GM23338 (cell line): ENCODE data around the gene PCBP3. TPM values are rescaled to one million over a fixed set of nuclear protein-coding genes. Genes with fewer than 3 reads are reported as not detected.

Source experiments
- ATAC-seq: fragments of 200-7000 bp; cut with Tn5 transposase; 3 replicates; pipeline ENCODE4 v1.9.1; 2020
- DNase-seq: peaks from one replicate; pipeline ENCODE4 v3.0.0-alpha.2; 2015; ENCODE audit warnings: low spot score
- H2AFZ ChIP-seq: fragments of 200-600 bp; sonication (generic); 2 replicates; pipeline ENCODE4 v1.8.0; 2016; ENCODE audit warnings: antibody characterized with exemption, mild to moderate bottlenecking, moderate library complexity
- H3F3A ChIP-seq: fragments of 200-600 bp; sonication (generic); replicated peaks from 2 replicates; pipeline ENCODE4 v1.8.0; 2017; ENCODE audit warnings: antibody characterized with exemption, mixed run types, low read depth
- H3K27ac ChIP-seq: fragments of 200-600 bp; sonication (generic); 2 replicates; pipeline ENCODE4 v1.6.1; 2016; ENCODE audit warnings: low read depth
- H3K27me3 ChIP-seq: fragments of 200-600 bp; sonication (generic); 2 replicates; pipeline ENCODE4 v1.8.0; 2016; ENCODE audit warnings: mild to moderate bottlenecking, mixed run types, moderate library complexity; ENCODE audit not compliant: insufficient read depth
- H3K36me3 ChIP-seq: fragments of 200-600 bp; sonication (generic); 2 replicates; pipeline ENCODE4 v1.8.0; 2016; ENCODE audit warnings: mild to moderate bottlenecking; ENCODE audit not compliant: insufficient read depth
- H3K4me1 ChIP-seq: fragments of 200-600 bp; sonication (generic); 2 replicates; pipeline ENCODE4 v1.8.0; 2016; ENCODE audit warnings: mild to moderate bottlenecking, moderate library complexity; ENCODE audit not compliant: insufficient read depth
- H3K4me2 ChIP-seq: fragments of 200-600 bp; sonication (generic); 2 replicates; pipeline ENCODE4 v1.7.1; 2017; ENCODE audit warnings: mixed run types
- H3K4me3 ChIP-seq: fragments of 200-600 bp; sonication (generic); 2 replicates; pipeline ENCODE4 v1.6.1; 2016; ENCODE audit warnings: mixed run types
- H3K79me2 ChIP-seq: fragments of 200-600 bp; sonication (generic); replicated peaks from 2 replicates; pipeline ENCODE4 v1.8.0; 2017; ENCODE audit warnings: mild to moderate bottlenecking; ENCODE audit not compliant: insufficient read depth
- H3K9me2 ChIP-seq: fragments of 200-600 bp; sonication (generic); 2 replicates; pipeline ENCODE4 v1.8.0; 2017; ENCODE audit not compliant: insufficient read depth
- H4K20me1 ChIP-seq: fragments of 200-600 bp; sonication (generic); replicated peaks from 2 replicates; pipeline ENCODE4 v1.8.0; 2017; ENCODE audit warnings: mild to moderate bottlenecking; ENCODE audit not compliant: insufficient read depth
- H3K27ac Mint-ChIP-seq: 2 replicates; pipeline ENCODE4 v1.8.0; 2020; ENCODE audit warnings: inconsistent platforms, mild to moderate bottlenecking, moderate library complexity, mixed read lengths
- H3K27me3 Mint-ChIP-seq: 3 replicates; pipeline ENCODE4 v1.8.0; 2022; ENCODE audit warnings: low read depth, mild to moderate bottlenecking, moderate library complexity, mixed read lengths, inconsistent platforms; ENCODE audit not compliant: insufficient read depth, poor library complexity
- H3K36me3 Mint-ChIP-seq: 3 replicates; pipeline ENCODE4 v1.8.0; 2021; ENCODE audit warnings: low read depth, mild to moderate bottlenecking, inconsistent platforms, moderate library complexity, mixed read lengths
- H3K4me1 Mint-ChIP-seq: 3 replicates; pipeline ENCODE4 v1.8.0; 2020; ENCODE audit warnings: mild to moderate bottlenecking, inconsistent platforms, mixed read lengths
- H3K4me3 Mint-ChIP-seq: 3 replicates; pipeline ENCODE4 v1.8.0; 2021; ENCODE audit warnings: moderate library complexity, mild to moderate bottlenecking, inconsistent platforms, mixed read lengths
- H3K9me3 Mint-ChIP-seq: 3 replicates; pipeline ENCODE4 v1.8.0; 2020; ENCODE audit warnings: moderate library complexity, mild to moderate bottlenecking, inconsistent platforms, mixed read lengths
- CREB1 ChIP-seq: fragments of 250-450 bp; sonication (Bioruptor Pico); IDR thresholded peaks from 2 replicates; pipeline ENCODE4 v1.5.0; 2020; ENCODE audit warnings: low read depth, mild to moderate bottlenecking, moderate library complexity
- EZH2 ChIP-seq: fragments of 200-600 bp; sonication (generic); IDR thresholded peaks from one replicate; pipeline ENCODE4 v1.8.0; 2017; ENCODE audit warnings: antibody characterized with exemption, mild to moderate bottlenecking, low read depth; ENCODE audit not compliant: unreplicated experiment
- EZH2phosphoT487 ChIP-seq: fragments of 200-600 bp; sonication (generic); IDR thresholded peaks from one replicate; pipeline ENCODE4 v1.8.1; 2018; ENCODE audit warnings: antibody characterized with exemption; ENCODE audit not compliant: unreplicated experiment
- JUNB ChIP-seq: IDR thresholded peaks from one replicate; pipeline ENCODE4 v1.6.1; 2016; ENCODE audit warnings: antibody characterized with exemption; ENCODE audit not compliant: unreplicated experiment
- NANOG ChIP-seq: IDR thresholded peaks from 2 replicates; pipeline ENCODE4 v1.6.1; 2016; ENCODE audit warnings: antibody characterized with exemption, borderline replicate concordance
- POLR2AphosphoS5 ChIP-seq: IDR thresholded peaks from 2 replicates; pipeline ENCODE4 v1.6.1; 2016; ENCODE audit warnings: antibody characterized with exemption, low read depth
- STAT1 ChIP-seq: IDR thresholded peaks from one replicate; pipeline ENCODE4 v1.6.1; 2016; ENCODE audit warnings: antibody characterized with exemption; ENCODE audit not compliant: unreplicated experiment
- ZNF114 ChIP-seq: fragments of 250-450 bp; sonication (Bioruptor Pico); IDR thresholded peaks from 2 replicates; pipeline ENCODE4 v1.5.0; 2020; ENCODE audit warnings: mild to moderate bottlenecking, moderate library complexity
- ZNF331 ChIP-seq: fragments of 250-450 bp; sonication (Bioruptor Pico); IDR thresholded peaks from 2 replicates; pipeline ENCODE4 v1.5.0; 2020; ENCODE audit warnings: low read depth, mild to moderate bottlenecking, moderate library complexity
- polyA plus RNA-seq: library from polyadenylated mRNA; unstranded; fragments of >200 nt; fragmentation: Nextera tagmentation; extraction: Ambion mirVana; gene quantifications from 2 replicates; pipeline ENCODE4 v1.2.1, GENCODE V29; 2016
- total RNA-seq: library from RNA; depleted of rRNA; stranded (reverse); fragments of >200 nt; shearing (Covaris generic); gene quantifications from 2 replicates; pipeline ENCODE4 v1.2.3, GENCODE V29; 2014
- TF ChIP-seq, protein P1 (sequence below): IDR thresholded peaks from 2 replicates; pipeline ENCODE4 v1.6.1; 2016; ENCODE audit warnings: antibody characterized with exemption
- TF ChIP-seq, protein P2 (sequence below): IDR thresholded peaks from one replicate; pipeline ENCODE4 v1.6.1; 2018; ENCODE audit warnings: antibody characterized with exemption; ENCODE audit not compliant: unreplicated experiment

Gene PCBP3
- total and polyA plus RNA-seq, 2 experiments from 2014 or later: 7.1 to 9.1 TPM

DNA sequence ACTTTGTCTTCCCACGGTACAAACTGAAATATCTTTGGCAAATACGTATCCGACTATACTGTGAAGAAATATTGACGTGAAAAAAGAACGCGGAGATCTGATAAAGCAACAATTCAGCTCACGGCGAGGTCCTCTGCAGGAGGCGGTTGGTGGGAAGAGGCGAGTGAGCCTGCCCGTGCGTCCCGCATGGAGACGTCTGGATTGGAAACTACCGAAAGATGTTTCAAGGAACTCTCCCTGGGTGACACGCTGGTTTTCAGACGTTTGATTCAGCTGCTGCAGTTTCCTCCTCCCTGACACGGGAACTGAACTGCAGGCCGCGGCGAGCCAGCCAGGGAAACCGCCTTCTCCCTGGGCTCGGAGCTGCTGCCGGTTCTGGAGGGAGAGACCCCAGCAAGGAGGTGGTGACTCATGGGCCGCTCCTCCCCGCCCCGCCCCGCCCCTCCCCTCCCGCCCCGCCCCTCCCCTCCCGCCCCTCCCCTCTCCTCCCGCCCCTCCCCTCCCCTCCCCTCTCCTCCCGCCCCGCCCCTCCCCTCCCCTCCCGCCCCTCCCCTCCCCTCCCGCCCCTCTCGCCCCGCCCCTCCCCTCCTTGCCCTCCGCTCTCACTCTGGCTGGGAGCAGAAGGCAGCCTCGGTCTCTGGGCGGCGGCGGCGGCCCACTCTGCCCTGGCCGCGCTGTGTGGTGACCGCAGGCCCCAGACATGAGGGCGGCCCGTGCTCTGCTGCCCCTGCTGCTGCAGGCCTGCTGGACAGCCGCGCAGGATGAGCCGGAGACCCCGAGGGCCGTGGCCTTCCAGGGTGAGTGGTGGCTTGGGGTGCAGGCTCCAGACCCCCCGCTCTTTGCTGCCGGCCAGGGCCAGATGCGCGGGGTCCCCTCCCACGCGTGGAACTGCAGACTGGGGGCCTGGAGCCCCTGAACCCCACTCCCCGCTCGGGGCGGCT lies 337.9 kb downstream of the PCBP3 start, which contains the start of gene COL6A1:
Gene COL6A1, plus strand, starts transcription at position 620 of the 941 bp plus-strand sequence. Its CDS starts 81 bp downstream, at position 701.
- Histone ChIP-seq H3K4me3 (peak within 1 kb of the TSS; percentile 79), H3K79me2 (peaks cover 4% of the 10 kb centered on the region; the same call in 1 of the 2 replicates), H3K36me3 (peaks cover 3% of the 10 kb centered on the region; the same call in 1 of the 2 replicates), H3K9me2 (no peaks in the 10 kb centered on the region), H2AFZ (peak within 1 kb of the TSS; percentile 66; the same call in 1 of the 2 replicates), H3K27me3 (peaks cover 13% of the 10 kb centered on the region; the same call in 1 of the 2 replicates), H3F3A (peaks cover 27% of the 10 kb centered on the region), H4K20me1 (peaks cover 6% of the 10 kb centered on the region; the same call in 1 of the 2 replicates), H3K4me1 (peaks cover 18% of the 10 kb centered on the region), H3K27ac (peak within 1 kb of the TSS; percentile 83), H3K4me2 (peak within 1 kb of the TSS; percentile 92)
- no peak for TF ChIP-seq STAT1
- TF ChIP-seq POLR2AphosphoS5: peak; percentile 79
- no peaks in the 10 kb centered on the region for H3K9me3 Mint-ChIP-seq
- DNase-seq (peak; percentile 85), ATAC-seq (peak; percentile 59)
- H3K27ac Mint-ChIP-seq: no peak within 1 kb of the TSS
- H3K36me3 Mint-ChIP-seq: peaks cover 13% of the 10 kb centered on the region
- H3K4me1 Mint-ChIP-seq: peaks cover 9% of the 10 kb centered on the region
- peak within 1 kb of the TSS; percentile 73 for H3K4me3 Mint-ChIP-seq
- H3K27me3 Mint-ChIP-seq: peaks cover 7% of the 10 kb centered on the region

DNA sequence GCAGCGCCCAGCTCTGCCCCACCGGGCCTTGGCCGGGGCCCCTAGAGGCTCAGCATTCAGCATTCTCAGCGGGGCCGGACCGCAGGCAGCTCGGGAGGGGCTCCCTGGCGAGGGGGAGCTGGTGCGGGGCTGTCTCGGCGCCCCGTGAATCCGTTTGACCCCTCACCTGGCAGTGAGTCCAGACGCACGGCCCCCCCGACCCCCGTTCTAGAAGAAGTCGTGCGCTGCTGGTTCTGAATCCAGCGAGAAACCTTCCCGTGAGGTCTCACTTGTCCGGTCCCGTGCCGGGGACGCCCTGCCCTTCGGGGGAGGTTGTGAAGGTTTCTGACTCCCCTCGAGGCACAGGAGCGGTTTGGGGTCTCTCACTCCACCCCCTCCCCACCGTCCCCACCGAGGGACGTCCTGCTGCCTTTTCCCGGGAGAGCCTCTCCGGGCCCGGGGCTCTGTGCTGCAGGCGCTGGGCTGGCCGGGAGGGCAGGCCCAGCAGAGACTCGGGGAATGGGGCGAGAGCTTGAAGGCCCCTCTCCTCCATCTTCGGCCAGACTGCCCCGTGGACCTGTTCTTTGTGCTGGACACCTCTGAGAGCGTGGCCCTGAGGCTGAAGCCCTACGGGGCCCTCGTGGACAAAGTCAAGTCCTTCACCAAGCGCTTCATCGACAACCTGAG lies 338.7 kb downstream of the PCBP3 start:
- peak overlapping the region; percentile 92 for H3K4me2 ChIP-seq
- peaks cover 9% of the 10 kb centered on the region for H3K4me1 Mint-ChIP-seq
- H3K27ac ChIP-seq: no peak overlapping the region
- H3K27me3 Mint-ChIP-seq: peaks cover 7% of the 10 kb centered on the region
- H3K9me3 Mint-ChIP-seq: no peaks in the 10 kb centered on the region
- H3K27me3 ChIP-seq: peaks cover 13% of the 10 kb centered on the region; the same call in 1 of the 2 replicates
- ATAC-seq (peak; percentile 49), DNase-seq (no peak)
- no peak overlapping the region for H3K27ac Mint-ChIP-seq
- peaks cover 3% of the 10 kb centered on the region; the same call in 1 of the 2 replicates for H3K36me3 ChIP-seq
- no peaks in the 10 kb centered on the region for H3K9me2 ChIP-seq
- H3K36me3 Mint-ChIP-seq: peaks cover 13% of the 10 kb centered on the region
- peak overlapping the region; percentile 79 for H3K4me3 ChIP-seq
- H3K4me1 ChIP-seq: peaks cover 15% of the 10 kb centered on the region
- H3K79me2 ChIP-seq: peaks cover 4% of the 10 kb centered on the region; the same call in 1 of the 2 replicates
- peaks cover 6% of the 10 kb centered on the region; the same call in 1 of the 2 replicates for H4K20me1 ChIP-seq
- H3F3A ChIP-seq: peaks cover 25% of the 10 kb centered on the region
- H2AFZ ChIP-seq: no peak overlapping the region
- peak overlapping the region; percentile 73 for H3K4me3 Mint-ChIP-seq
- no peak for TF ChIP-seq ZNF114 (CRISPR knock-in tag)
- TF ChIP-seq, protein P1, sequence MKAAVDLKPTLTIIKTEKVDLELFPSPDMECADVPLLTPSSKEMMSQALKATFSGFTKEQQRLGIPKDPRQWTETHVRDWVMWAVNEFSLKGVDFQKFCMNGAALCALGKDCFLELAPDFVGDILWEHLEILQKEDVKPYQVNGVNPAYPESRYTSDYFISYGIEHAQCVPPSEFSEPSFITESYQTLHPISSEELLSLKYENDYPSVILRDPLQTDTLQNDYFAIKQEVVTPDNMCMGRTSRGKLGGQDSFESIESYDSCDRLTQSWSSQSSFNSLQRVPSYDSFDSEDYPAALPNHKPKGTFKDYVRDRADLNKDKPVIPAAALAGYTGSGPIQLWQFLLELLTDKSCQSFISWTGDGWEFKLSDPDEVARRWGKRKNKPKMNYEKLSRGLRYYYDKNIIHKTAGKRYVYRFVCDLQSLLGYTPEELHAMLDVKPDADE: no peak
- TF ChIP-seq EZH2: no peak
- no peak for TF ChIP-seq CREB1 (CRISPR knock-in tag)
- no peak for TF ChIP-seq JUNB
- TF ChIP-seq NANOG: no peak
- TF ChIP-seq, protein P2, sequence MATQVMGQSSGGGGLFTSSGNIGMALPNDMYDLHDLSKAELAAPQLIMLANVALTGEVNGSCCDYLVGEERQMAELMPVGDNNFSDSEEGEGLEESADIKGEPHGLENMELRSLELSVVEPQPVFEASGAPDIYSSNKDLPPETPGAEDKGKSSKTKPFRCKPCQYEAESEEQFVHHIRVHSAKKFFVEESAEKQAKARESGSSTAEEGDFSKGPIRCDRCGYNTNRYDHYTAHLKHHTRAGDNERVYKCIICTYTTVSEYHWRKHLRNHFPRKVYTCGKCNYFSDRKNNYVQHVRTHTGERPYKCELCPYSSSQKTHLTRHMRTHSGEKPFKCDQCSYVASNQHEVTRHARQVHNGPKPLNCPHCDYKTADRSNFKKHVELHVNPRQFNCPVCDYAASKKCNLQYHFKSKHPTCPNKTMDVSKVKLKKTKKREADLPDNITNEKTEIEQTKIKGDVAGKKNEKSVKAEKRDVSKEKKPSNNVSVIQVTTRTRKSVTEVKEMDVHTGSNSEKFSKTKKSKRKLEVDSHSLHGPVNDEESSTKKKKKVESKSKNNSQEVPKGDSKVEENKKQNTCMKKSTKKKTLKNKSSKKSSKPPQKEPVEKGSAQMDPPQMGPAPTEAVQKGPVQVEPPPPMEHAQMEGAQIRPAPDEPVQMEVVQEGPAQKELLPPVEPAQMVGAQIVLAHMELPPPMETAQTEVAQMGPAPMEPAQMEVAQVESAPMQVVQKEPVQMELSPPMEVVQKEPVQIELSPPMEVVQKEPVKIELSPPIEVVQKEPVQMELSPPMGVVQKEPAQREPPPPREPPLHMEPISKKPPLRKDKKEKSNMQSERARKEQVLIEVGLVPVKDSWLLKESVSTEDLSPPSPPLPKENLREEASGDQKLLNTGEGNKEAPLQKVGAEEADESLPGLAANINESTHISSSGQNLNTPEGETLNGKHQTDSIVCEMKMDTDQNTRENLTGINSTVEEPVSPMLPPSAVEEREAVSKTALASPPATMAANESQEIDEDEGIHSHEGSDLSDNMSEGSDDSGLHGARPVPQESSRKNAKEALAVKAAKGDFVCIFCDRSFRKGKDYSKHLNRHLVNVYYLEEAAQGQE: no peak
- no peak for TF ChIP-seq POLR2AphosphoS5
- TF ChIP-seq ZNF331 (CRISPR knock-in tag): no peak
- no peak for TF ChIP-seq EZH2phosphoT487
- no peak for TF ChIP-seq STAT1
